ENCODE results near the gene UBE2N. TPM values are rescaled to one million over a fixed set of nuclear protein-coding genes. Genes with fewer than 3 reads are reported as not detected.

Gene UBE2N
- total and polyA plus RNA-seq, 2 of the 8 experiments (the other 6 are each of a cell fraction or from before 2014, with no cell fraction given), result 108 to 225 TPM

DNA sequence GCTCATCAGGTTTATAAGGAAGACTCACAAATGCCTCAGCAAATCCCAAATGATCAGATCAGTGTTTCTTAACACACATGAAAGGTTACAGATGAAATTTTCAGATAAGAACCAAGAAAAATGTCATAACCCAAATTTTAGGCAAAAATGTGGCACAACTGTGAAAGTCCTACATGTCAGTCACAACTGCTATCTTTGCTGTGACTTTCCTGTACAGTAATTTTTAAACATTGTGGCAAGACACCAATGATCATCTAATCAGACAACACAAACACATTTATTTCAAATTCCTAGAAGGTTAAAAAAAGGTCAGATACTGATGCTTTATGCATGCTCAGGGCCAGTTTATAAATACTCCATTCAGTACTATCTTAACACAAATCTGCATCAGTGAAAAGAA is 32.9 kb downstream of the UBE2N start:
- DNase-seq (ENCODE audit: low read depth in 1 of 2, low spot score in 2 of 2), result no peak
- Histone ChIP-seq H3K36me3 (ENCODE audit: control insufficient read depth in 2 of 4, insufficient read depth in 4 of 4, low read length in 3 of 4) (peaks cover 0 to 34% (median 8%) of the 10 kb centered on the region in 4 experiments; a peak in 5 of 8 replicates), H4K5ac (ENCODE audit: insufficient read length, low read depth, low read length) (no peak overlapping the region), H3K14ac (ENCODE audit: insufficient read length) (no peak overlapping the region), H3K18ac (ENCODE audit: extremely low read depth, low read length) (no peak overlapping the region), H3K9me3 (ENCODE audit: insufficient read depth in 2 of 2, low read depth in 1 of 2, low read length in 1 of 2) (no peaks in the 10 kb centered on the region), H3K4me1 (replicated peaks in 1 of 4; ENCODE audit: control insufficient read depth in 3 of 4, insufficient read depth in 4 of 4, low read length in 3 of 4) (no peaks in the 10 kb centered on the region), H4K8ac (ENCODE audit: extremely low read depth, insufficient read depth, low read length) (no peak overlapping the region), H4K20me1 (replicated peaks in 1 of 2; ENCODE audit: control insufficient read depth in 1 of 2, insufficient read depth in 2 of 2, low read length in 2 of 2) (peaks cover 7 to 12% of the 10 kb centered on the region in 2 experiments), H3K23ac (ENCODE audit: insufficient read length) (no peak overlapping the region), H2BK5ac (ENCODE audit: low read depth, low read length) (no peak overlapping the region), H3K9ac (replicated peaks in 1 of 4; ENCODE audit: extremely low read depth in 1 of 4, low read depth in 3 of 4, low read length in 3 of 4) (no peak overlapping the region), H4K91ac (replicated peaks; ENCODE audit: insufficient read length, low read length) (no peak overlapping the region), H2BK12ac (ENCODE audit: low read depth, low read length) (no peak overlapping the region), H2BK20ac (ENCODE audit: low read length) (no peak overlapping the region), H2BK15ac (ENCODE audit: low read length) (no peak overlapping the region), H2AFZ (ENCODE audit: low read length) (no peak overlapping the region), H3K23me2 (ENCODE audit: low read depth, low read length) (no peaks in the 10 kb centered on the region; the same call in 1 of the 2 replicates), H2AK5ac (ENCODE audit: low read depth, low read length) (no peak overlapping the region), H3K56ac (replicated peaks; ENCODE audit: insufficient read length, low read depth, low read length) (no peak overlapping the region), H3K4ac (replicated peaks; ENCODE audit: insufficient read length, low read depth, low read length) (no peak overlapping the region), H3K27me3 (replicated peaks in 1 of 4; ENCODE audit: control insufficient read depth in 3 of 4, extremely low read depth in 1 of 4, insufficient read depth in 3 of 4, low read length in 3 of 4) (no peaks in the 10 kb centered on the region), H3K4me3 (ENCODE audit: extremely low read depth in 1 of 4, insufficient read depth in 2 of 4, low read depth in 3 of 4, low read length in 4 of 4) (no peak overlapping the region), H3K27ac (ENCODE audit: low read depth, low read length) (no peak overlapping the region), H3K79me2 (ENCODE audit: control insufficient read depth in 1 of 2, insufficient read depth in 2 of 2, low read length in 2 of 2) (peaks cover 8 to 32% of the 10 kb centered on the region in 2 experiments; a peak in 3 of 4 replicates), H3K79me1 (ENCODE audit: low read depth, low read length) (peaks cover 2% of the 10 kb centered on the region; the same call in 1 of the 2 replicates), H3K4me2 (ENCODE audit: insufficient read depth in 1 of 2, low read depth in 2 of 2, low read length in 2 of 2) (no peak overlapping the region), H2BK120ac (replicated peaks; ENCODE audit: low read depth, low read length) (no peak overlapping the region)
- POLR2A ChIA-PET (ENCODE audit: partially characterized antibody), result no interaction called here
- no peak for TF ChIP-seq RBBP5 (IDR thresholded peaks at IDR 0.05; ENCODE audit: borderline replicate concordance, low read depth, low read length)
- TF ChIP-seq GABPA (IDR thresholded peaks at IDR 0.05; ENCODE audit: borderline replicate concordance, insufficient read depth, low read length), result no peak
- TF ChIP-seq BCL11A (IDR thresholded peaks at IDR 0.05; ENCODE audit: low read depth in 2 of 2, low read length in 2 of 2), result no peak
- no peak for TF ChIP-seq KDM4A (IDR thresholded peaks at IDR 0.05; ENCODE audit: low read depth, low read length, severe bottlenecking)
- TF ChIP-seq NANOG (IDR thresholded peaks at IDR 0.05; ENCODE audit: insufficient read depth, low read depth, low read length, poor library complexity, severe bottlenecking), result no peak
- no peak for TF ChIP-seq POLR2AphosphoS5 (IDR thresholded peaks at IDR 0.05; ENCODE audit: low read depth, low read length)
- TF ChIP-seq POU5F1 (IDR thresholded peaks at IDR 0.05; ENCODE audit: low read depth, low read length), result no peak
- no peak for TF ChIP-seq SUZ12 (IDR thresholded peaks at IDR 0.05; ENCODE audit: low read length)
- no peak for TF ChIP-seq KDM1A (IDR thresholded peaks at IDR 0.05; ENCODE audit: borderline replicate concordance, low read length)
- no peak for TF ChIP-seq YY1 (IDR thresholded peaks at IDR 0.05; ENCODE audit: low read depth, low read length)
- no peak for TF ChIP-seq CHD1 (IDR thresholded peaks at IDR 0.05; ENCODE audit: low read depth, low read length)
- TF ChIP-seq CREB1 (IDR thresholded peaks at IDR 0.05), result no peak
- TF ChIP-seq HDAC6 (IDR thresholded peaks at IDR 0.05; ENCODE audit: low read depth, low read length), result no peak
- TF ChIP-seq JUND (IDR thresholded peaks at IDR 0.05; ENCODE audit: low read length), result no peak
- TF ChIP-seq ZNF274 (IDR thresholded peaks at IDR 0.05; ENCODE audit: borderline replicate concordance, extremely low read depth, low read length), result no peak
- CTCF ChIA-PET (ENCODE audit: partially characterized antibody), result interaction anchor here (1.1 to 4.2 kb wide), 2 partner anchors 11 to 12 kb away, joined by 3 to 22 read pairs; no protein-coding TSS in a partner anchor
- no peak for FAIRE-seq
